GM19438 (cell line): Measurements from ENCODE around the gene CEP128.

ENCODE experiments used
- ATAC-seq: cut with Tn5 transposase; IDR thresholded peaks from one replicate; pipeline ENCODE4 v1.9.1; 2021; ENCODE audit warnings: low read depth; ENCODE audit not compliant: unreplicated experiment

The CEP128 gene

GRCh38 chr14:80941241-80942185 lies at the start of gene CEP128:
Gene CEP128 (minus strand): TSS chr14:80941738.
- ATAC-seq, result peak; percentile 97

GRCh38 chr14:80988735-80989429 lies 47.3 kb upstream of the CEP128 start:
- no peak for ATAC-seq

- ATAC-seq, result no peak
Measured at GRCh38 chr14:80988192-80988591, 46.7 kb upstream of the CEP128 start.

GRCh38 chr14:80987235-80988032 lies 45.9 kb upstream of the CEP128 start:
- peak; percentile 76 for ATAC-seq

- no peak for ATAC-seq
Measured at GRCh38 chr14:80982711-80983110, 41.2 kb upstream of the CEP128 start.

GRCh38 chr14:80981673-80982072 lies 40.1 kb upstream of the CEP128 start:
- no peak for ATAC-seq

DNA sequence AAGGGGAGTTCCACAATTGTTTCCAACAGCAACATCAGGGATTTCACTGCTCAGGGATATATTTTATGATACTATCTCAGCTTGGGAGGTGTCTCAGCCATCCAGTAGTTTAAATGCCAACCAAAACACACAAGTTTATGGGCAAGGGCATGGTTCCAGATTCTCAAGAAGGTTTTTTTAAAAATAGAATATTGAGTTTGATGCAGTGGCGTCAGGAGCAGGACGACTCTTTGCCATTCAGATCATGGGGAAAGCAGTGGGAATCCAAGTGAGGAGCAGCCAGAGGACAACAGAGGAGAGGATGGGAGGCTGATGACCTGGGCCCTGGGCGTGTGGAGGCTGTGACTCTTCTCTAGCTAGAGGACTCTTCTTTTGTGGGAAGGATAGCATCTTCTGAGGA lies 39.6 kb upstream of the CEP128 start:
- ATAC-seq, result no peak

DNA sequence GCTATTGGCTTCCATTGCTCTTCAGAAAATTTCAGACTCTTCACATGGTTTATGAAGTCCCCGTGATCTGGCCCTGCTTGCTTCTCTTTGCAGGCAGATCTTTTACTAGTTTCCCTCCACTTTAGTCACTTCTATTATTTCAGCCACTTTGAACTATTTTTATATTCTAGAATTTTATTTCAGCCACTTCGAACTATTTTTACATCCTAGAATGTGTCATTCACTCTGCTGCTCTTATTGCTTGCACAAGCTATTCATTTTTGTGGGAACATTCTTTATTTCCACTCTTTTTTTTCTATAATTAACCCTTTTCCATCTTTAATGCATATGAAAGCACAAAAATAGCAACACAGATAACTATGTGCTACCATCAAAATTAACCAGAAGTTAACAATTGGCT lies 38.4 kb upstream of the CEP128 start:
- ATAC-seq, result no peak

DNA sequence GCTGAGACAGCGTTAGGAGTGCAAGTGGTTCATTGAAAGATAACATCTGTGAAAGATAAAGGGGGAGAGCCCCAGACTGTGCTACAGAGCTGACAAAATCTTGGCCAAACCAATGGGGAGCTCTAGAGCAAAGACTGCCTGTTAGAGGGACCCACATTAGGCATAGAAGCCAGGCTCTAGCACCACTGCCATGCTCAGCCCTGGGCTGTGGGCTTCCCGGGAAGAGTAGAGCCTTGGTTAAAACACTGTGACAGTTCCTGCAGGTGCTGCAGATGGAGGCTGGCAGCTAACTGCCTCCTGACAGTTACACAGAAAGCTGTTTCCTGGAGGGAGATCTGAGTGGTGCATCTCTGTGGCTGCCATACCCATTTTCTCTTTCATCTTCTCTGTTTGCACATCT lies 36.9 kb upstream of the CEP128 start:
- no peak for ATAC-seq

DNA sequence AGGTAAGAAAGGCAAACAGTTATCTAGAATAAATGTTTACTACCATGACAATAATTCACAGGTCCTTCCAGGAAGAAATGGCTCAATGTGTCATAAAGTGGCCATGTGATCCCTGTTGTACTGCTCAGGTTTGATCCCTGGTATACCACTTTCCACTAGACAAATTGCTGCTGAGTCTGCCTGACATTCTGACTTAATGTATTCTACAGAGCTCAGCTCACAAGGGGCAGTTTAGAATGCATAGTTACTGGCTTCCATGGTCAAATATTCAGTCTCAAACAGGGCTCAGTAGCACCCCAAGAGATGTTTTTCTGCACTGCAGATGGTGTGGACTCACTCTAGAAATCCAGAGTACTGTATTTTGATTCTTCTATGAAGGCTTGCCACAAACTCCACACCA lies 35.7 kb upstream of the CEP128 start:
- ATAC-seq, result no peak

DNA sequence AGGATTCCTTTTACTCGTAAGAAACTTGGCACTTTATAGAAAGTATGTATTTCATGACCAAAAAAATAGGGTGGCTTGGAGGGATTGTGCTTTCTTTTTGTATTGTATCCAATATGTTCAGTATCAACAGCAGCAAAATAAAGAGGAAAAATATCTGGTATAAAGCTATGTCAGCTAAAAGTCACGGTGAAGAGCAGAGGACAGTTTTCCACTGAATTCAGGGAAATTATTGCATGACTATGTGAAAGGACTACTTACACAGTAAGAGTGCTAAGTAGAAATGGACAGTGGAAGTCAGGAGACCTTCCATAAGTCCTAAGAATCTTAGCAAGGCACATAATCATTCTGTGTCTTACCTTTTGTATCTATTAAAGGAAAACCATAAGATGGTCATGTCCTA lies 33.1 kb upstream of the CEP128 start:
- ATAC-seq, result no peak

GRCh38 chr14:80973931-80974641 lies 32.5 kb upstream of the CEP128 start:
- ATAC-seq, result no peak

DNA sequence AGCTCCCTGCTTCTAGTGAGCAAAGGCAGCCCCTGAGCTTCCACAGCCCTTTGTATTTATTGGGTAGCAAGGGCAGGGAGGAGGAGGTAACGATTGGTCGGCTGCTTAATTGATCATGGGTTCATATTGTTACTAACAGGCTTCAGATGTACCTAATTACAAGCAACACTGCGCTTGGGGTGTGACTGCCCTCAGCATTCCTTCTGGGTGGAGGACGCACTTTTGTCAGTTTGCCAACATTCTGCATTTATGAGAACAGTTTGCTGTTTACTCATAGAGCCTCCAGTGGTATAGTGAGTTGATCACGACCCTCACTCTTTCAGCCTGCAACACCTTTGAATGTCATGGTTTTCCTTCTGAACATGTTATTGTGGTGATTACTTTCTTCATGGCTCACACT lies 23.5 kb upstream of the CEP128 start:
- no peak for ATAC-seq

DNA sequence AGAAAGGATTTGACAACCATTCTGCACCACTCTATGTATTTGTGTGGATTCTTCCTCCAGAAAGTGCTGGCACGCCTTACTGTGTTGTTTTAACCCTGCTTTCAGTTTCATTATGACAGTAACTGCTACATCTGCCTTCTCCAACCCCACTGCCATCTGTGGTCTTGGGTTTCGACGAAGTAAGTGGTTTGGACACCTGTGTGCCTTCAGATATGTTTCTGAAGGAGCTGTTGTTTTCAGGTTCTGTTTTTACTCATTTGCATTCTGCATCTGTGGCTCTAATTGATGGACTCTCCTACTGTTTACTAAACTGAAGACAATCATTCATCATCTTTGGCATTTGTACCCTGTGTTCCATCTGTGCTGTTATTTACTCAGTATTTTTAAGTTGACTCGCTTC lies 18.0 kb upstream of the CEP128 start:
- ATAC-seq, result peak; percentile 97

DNA sequence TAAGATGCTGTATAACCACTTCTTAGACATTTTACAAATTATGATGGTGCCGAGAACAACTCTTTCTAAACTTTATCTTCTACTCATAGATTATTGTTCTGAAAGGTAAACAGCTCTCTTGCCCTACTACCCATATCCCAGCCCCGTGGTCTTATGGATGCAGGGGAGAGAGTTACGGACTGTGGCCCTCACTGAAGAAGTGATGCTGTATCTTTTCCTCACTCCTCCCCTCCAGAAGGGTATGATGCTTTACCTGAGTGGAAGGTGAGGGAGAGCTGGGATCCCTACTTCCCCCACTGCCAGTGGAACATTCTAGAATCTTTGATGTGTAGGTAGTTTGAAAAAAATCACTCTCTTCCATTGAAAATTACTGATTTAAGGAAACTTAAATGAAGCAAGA lies 17.4 kb upstream of the CEP128 start:
- ATAC-seq, result no peak

DNA sequence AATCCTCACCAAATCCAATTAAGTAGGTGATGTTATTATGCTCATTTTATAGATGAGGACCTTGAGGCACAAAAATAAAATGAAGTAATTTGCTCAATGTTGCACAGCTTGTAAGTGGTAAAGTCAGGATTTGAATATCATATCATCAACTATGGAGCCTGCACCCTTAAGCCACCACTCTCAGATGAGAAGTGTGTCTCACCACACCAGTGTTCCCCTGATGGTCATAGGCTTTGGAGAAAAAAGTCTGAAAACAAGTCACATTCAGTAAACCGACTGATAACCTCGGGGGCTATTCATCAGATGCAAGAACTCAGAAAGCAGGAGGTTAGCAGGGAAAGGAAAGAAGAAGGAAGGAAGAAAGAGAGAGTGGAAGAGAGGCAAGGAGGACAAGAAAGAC lies 16.7 kb upstream of the CEP128 start:
- no peak for ATAC-seq

GRCh38 chr14:80957613-80958012 lies 16.1 kb upstream of the CEP128 start:
- no peak for ATAC-seq

DNA sequence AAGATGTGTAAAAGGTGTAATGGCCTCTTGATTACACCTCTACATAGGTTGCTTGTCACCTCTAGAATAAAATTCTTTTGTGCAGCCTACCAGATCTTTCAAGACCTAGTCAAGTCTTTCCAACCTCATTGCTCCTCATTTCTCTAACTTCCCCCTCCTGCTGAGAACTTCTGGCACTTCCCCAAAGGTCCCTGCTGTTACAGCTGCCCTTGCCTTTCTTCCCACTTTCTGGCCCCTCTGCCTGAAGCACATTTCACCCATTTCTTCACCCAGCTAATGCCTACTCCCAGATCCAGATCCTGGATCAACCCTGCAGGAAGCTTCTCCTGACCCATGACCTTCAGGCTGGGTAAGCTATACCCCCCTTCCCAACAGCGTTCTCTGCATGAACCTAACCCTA lies 15.4 kb upstream of the CEP128 start:
- ATAC-seq, result no peak

GRCh38 chr14:80956102-80956501 lies 14.6 kb upstream of the CEP128 start:
- no peak for ATAC-seq

GRCh38 chr14:80955416-80955941 lies 13.9 kb upstream of the CEP128 start, which contains the start of gene TSHR:
Gene TSHR (plus strand): TSS chr14:80955621. CDS start chr14:80955681, 60 bp downstream.
- no peak for ATAC-seq
